ENCODE data around the gene YEATS2.

DNA sequence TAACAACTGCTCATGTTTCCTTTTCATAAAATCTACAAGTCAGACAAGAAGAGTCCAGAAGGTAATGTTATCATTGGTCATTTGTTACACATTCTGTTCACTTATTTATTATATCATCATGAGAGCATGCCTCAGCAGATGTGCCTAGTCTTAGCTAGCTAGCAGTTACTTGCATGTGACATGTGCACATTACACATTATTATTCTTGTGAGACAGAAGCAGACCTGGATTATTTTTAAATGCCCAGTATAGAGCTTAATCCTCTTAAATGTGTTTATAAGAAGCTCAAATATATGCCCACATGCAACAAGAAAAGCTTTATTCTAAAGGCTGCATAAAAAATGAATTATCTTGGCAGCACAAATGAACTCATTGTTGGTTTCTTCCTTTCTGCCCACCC lies 12.6 kb downstream of the YEATS2 start:
- TF ChIP-seq CTCF (conservative IDR thresholded peaks at IDR 0.05; ENCODE audit: low read depth, low read length): no peak
- no peak for TF ChIP-seq EZH2 (IDR thresholded peaks at IDR 0.05; ENCODE audit: low read length, unreplicated experiment)

Data from PC-3 (cell line).